GM18507 (cell line): ENCODE measurements around the gene CSNK1A1.
"Not testable (repeated sequence)": the region's sequence is repeated elsewhere in the genome, so short reads cannot be mapped to it uniquely, and the experiment has no call there.

Source experiments
- DNase-seq: peaks from one replicate; pipeline ENCODE4 v3.0.0; 2011; ENCODE audit warnings: low read depth; ENCODE audit not compliant: insufficient read length; ENCODE audit errors: extremely low spot score
- FAIRE-seq: peaks from 2 replicates; lab custom pipeline; 2011; peaks lifted over from hg19 to GRCh38; lab: Jason Lieb, UNC

The CSNK1A1 gene

GRCh38 chr5:149551227-149552037, at the start of gene CSNK1A1:
TSS of gene CSNK1A1 (minus strand) at chr5:149551439. CDS start at chr5:149550964, 475 bp downstream.
- FAIRE-seq = peak; percentile 92
- DNase-seq = peak; percentile 100

GRCh38 chr5:149600932-149601331, 49.7 kb upstream of the CSNK1A1 start:
- FAIRE-seq (no peak), DNase-seq (no peak)

- DNase-seq = no peak
- FAIRE-seq = no peak
Observed at GRCh38 chr5:149599375-149599774, 48.1 kb upstream of the CSNK1A1 start.

DNA sequence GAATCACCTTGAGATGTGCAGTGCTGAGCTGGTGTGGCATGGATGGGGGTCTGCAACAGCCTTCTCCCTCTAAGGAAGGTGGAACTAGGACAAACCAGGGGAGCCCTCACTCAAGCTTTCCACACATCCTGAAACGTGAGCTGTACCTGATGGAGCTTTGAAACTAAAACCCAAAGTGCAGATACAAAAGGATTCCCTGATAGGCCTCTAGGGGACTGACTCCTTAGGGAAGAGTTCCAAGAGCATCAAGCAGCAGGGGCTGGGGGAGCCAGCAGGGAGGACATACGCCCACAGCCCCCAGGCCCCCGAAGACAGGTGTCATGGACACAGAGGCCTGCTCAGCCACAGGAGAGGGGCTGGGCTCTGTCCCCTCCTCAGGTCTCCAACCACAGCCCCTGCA, 47.7 kb upstream of the CSNK1A1 start:
- FAIRE-seq = no peak

DNA sequence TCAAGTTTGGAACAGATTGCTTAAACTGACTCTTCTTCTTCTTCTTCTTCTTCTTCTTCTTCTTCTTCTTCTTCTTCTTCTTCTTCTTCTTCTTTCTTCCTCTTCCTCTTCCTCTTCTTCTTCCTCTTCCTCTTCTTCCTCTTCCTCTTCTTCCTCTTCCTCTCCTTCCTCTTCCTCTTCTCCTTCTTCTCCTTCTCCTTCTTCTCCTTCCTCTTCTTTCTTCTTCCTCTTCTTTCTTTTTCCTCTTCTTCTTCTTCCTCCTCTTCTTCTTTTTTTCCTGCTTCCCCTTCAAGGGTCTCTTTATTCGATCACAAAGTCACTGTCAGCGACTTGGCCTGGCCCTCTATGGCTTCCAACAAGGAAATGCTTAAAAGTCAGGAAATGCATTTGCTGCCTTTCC, 47.0 kb upstream of the CSNK1A1 start:
- DNase-seq, FAIRE-seq: not testable (repeated sequence)

More for the DNA sequence above, 47.7 kb upstream of the CSNK1A1 start:
- DNase-seq = no peak

GRCh38 chr5:149597618-149598017, 46.4 kb upstream of the CSNK1A1 start:
- DNase-seq (no peak), FAIRE-seq (no peak)

DNA sequence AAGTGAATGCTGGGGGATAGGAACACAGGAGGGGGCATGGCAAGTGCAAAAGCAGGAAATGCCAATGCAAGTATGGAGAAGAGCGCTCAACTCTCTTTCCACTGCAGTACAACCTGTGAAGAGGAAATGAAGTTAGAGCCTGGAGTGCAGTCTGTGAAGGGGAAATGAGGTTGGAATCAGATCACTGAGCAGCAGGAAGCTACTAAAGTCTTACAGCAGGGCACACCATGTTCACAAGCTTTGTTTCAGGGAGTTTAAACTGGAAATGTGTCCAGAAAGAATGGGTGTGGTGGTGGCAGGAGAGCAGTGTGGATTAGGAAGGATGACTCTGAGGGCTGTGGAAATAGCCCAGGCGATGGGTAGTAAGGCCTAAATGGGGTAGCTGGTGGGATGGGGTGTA, 45.5 kb upstream of the CSNK1A1 start:
- FAIRE-seq (no peak), DNase-seq (no peak)

- not testable (repeated sequence) for DNase-seq, FAIRE-seq
Observed at GRCh38 chr5:149595105-149595504, 43.9 kb upstream of the CSNK1A1 start.

GRCh38 chr5:149594206-149594895, 43.1 kb upstream of the CSNK1A1 start:
- DNase-seq (no peak), FAIRE-seq (no peak)

DNA sequence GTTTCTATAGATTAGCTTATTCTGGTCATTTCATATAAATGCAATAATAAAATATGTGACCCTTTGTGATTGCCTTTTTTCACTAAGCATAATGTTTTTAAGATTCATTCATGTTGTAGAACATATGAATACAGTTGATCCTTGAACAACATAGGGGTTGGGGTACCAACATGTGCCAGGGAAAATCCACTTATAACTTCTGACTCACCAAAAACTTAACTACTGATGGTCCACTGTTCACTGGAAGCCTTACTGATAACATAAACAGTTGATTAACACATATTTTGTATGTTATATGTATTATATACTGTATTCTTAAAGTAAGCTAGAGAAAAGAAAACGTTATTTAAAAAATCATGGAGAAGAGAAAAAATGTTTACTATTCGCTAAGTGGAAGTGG, 42.1 kb upstream of the CSNK1A1 start:
- DNase-seq = no peak
- FAIRE-seq = no peak

DNA sequence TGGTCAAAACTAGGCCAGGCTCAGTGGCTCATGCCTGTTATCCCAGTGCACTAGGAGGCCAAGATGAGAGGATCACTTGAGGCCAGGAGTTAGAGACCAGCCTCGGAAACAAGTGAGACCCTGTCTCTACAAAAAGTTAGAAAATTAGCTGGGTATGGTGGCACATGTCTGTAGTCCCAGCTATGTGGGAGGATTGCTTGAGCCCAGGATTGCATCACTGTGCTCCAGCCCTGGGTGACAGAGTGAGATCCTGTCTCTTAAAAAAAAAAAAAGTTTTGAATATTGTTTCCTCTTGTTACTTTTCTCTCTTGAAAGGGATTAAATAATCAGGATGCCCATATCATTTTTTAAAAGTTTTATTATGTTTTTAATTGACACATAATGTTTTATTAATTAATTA, 37.7 kb upstream of the CSNK1A1 start:
- FAIRE-seq (no peak), DNase-seq (no peak)

DNA sequence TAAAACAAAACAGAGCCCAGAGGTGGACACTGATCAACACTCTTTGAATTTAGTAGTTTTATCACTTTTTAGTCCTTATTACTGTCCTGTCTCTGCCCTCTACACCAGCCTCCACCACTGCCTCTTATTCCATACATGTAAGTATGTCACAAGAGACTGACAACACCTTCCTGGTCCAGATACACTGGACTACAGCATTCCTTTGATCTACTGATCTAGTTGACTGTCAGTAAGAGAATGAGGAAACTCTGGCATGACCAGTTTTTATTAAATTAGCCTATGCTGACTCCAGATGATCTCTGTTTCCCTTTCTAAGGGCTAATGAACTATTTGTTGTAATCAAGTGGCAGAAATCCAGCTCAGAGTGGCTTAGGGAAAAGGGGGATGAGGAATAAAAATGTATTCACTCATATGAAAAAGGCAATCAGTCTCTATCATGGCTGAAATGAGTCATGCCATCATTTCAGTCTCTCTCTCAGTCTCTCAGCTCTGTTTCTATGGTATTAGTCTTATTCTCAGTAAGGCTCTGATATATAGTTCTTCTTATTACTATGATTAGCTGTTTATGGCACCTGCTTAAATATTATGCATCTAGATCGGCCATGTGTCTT, 35.6 kb upstream of the CSNK1A1 start:
- no peak for FAIRE-seq
- no peak for DNase-seq

- no peak for FAIRE-seq
Observed at GRCh38 chr5:149585910-149586309, 34.7 kb upstream of the CSNK1A1 start.

DNA sequence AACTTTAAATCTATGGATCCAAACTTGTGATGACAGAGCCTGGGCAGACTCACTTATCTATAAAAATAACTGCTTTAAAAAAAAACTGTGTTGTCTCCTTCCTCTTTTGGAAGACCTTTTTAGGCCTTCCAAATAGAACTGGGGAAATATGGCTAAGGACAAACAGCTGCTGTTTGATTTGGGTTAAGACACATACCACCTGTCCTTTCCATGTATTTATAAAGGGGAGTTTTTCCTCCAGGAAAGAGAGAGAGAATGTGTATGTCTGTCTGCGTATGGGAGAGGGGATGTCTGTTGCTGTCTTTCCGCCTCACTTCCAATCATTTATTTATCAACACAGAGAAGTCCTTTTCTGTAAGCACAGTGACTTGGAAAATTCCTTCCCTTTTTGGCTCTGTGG, 32.9 kb upstream of the CSNK1A1 start:
- no peak for FAIRE-seq

More at GRCh38 chr5:149585910-149586309, 34.7 kb upstream of the CSNK1A1 start:
- DNase-seq = no peak

GRCh38 chr5:149583394-149583793, 32.2 kb upstream of the CSNK1A1 start:
- no peak for FAIRE-seq
- DNase-seq = no peak

More for the DNA sequence above, 32.9 kb upstream of the CSNK1A1 start:
- no peak for DNase-seq

GRCh38 chr5:149581931-149582768, 30.9 kb upstream of the CSNK1A1 start:
- FAIRE-seq (no peak), DNase-seq (no peak)

GRCh38 chr5:149581192-149581861, 30.1 kb upstream of the CSNK1A1 start, which contains the start of gene ARHGEF37:
TSS of gene ARHGEF37 (plus strand) at chr5:149581498. CDS start at chr5:149597770, 16,272 bp downstream.
- no peak for FAIRE-seq
- DNase-seq = no peak

GRCh38 chr5:149580808-149581191, 29.6 kb upstream of the CSNK1A1 start:
- no peak for DNase-seq
- FAIRE-seq = no peak

DNA sequence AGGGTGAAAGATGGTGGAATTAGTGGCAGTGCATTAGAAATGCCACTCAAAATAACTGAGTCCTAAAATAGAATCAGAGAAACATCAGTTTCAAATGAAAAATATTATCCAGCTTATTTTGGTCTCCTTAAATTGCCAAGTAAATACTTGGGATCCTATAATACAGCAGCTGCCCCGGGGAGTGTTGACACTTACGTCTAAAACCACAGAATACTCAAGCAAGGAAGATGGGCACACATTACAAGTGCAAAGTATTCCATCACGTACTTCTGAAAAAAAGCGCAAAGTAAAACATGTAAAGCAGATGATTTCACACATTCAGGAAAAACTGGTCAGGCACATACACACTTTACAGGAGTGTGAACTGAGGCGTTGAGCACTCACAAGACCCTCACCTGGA, 27.7 kb upstream of the CSNK1A1 start:
- DNase-seq (no peak), FAIRE-seq (no peak)
